ENCODE data around the gene CACNA2D2. TPM values are rescaled to one million over a fixed set of nuclear protein-coding genes. Genes with fewer than 3 reads are reported as not detected.

Gene CACNA2D2
- total and polyA plus RNA-seq, 2 of the 4 experiments (the other 2 are of a cell fraction): 0.15 TPM; not detected in 1

DNA sequence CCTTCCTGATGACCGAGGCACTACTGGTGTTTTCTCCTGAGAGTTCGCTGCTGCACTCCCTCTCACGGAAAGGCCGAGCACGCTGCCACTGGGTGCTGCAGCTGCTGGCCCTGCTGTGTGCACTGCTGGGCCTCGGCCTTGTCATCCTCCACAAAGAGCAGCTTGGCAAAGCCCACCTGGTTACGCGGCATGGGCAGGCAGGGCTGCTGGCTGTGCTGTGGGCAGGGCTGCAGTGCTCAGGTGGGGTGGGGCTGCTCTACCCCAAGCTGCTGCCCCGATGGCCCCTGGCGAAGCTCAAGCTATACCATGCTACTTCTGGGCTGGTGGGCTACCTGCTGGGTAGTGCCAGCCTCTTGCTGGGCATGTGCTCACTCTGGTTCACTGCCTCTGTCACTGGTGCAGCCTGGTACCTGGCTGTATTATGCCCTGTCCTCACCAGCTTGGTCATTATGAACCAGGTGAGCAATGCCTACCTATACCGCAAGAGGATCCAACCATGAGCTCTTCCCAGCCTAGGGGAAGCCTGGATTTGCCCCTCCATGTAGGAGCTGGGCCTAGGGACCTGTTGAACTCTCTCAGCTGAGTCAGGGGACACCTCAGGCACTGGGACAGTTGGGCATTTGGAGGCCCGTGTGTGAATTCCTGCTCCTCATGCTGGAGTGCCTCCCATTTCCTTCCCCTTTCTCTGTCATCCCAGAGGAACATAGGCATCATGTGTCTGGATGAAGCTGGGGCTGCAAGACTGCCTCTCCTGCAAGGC is 150.0 kb downstream of the CACNA2D2 start (continued):
- no peak for TF ChIP-seq NFE2L2 (IDR thresholded peaks at IDR 0.05; ENCODE audit: low read depth, low read length)

DNA sequence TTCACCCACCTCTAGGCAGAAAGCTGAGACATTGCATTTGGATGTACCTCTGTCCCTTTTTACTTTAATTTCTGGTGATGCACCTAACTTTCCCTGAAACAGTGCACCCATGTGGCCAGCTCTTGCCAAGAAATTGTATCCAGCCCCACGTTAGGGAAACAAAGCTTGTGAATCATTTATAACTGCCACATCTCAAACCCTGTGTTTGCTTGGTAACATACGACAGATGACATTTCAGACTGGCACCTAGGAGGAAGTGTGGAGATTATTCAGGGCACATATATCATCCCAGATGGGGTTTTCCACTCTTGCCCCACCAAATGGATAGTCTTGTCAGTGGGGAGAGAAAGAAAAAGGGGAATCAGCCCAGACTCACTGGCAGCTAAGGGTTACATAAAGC is 150.7 kb downstream of the CACNA2D2 start:
- in situ Hi-C loops (cut with MboI; ENCODE audit: low sequenced_read_pairs) (no loop called here), dilution Hi-C loops (cut with HindIII; ENCODE audit: low sequenced_read_pairs, unreplicated experiment) (no loop called here), intact Hi-C loops (cut with micrococcal nuclease) (no loop called here)
- POLR2A ChIA-PET (ENCODE audit: unreplicated experiment): interaction anchor here (0.6 to 1.0 kb wide), 2 partner anchors 16 to 88 kb away, joined by 3 read pairs; no protein-coding TSS in a partner anchor
- H3K23ac ChIP-seq (ENCODE audit: low read depth, low read length): no peak overlapping the region
- H3K27ac ChIP-seq (ENCODE audit: insufficient read depth, low read length): no peak overlapping the region
- CTCF ChIA-PET: interaction anchor here (0.8 kb wide), 1 partner anchor 9 kb away, joined by 3 read pairs; no protein-coding TSS in a partner anchor
- no peak overlapping the region for H3K4me3 ChIP-seq (ENCODE audit: insufficient read depth, low read depth, low read length)
- H3K36me3 ChIP-seq (ENCODE audit: control insufficient read depth, insufficient read depth, low read length): peaks cover 46% of the 10 kb centered on the region
- no peaks in the 10 kb centered on the region for H3K27me3 ChIP-seq (ENCODE audit: control insufficient read depth, insufficient read depth, low read length)
- H3K79me1 ChIP-seq (ENCODE audit: low read depth in 1 of 2, low read length in 2 of 2): peaks cover 23 to 68% of the 10 kb centered on the region in 2 experiments
- ATAC-seq (ENCODE audit: low read depth) (no peak), DNase-seq (peak; percentile 29)
- peaks cover 13% of the 10 kb centered on the region; the same call in 1 of the 2 replicates for H3K9me1 ChIP-seq (ENCODE audit: insufficient read depth, low read length)
- H2BK5ac ChIP-seq (ENCODE audit: low read depth, low read length, poor library complexity, severe bottlenecking): no peak overlapping the region
- H2BK20ac ChIP-seq (ENCODE audit: low read depth, low read length): no peak overlapping the region
- H4K20me1 ChIP-seq (ENCODE audit: insufficient read depth, low read length): peaks cover 41% of the 10 kb centered on the region
- H3K56ac ChIP-seq (ENCODE audit: extremely low read depth, insufficient read depth, low read length): no peak overlapping the region
- H3K4me1 ChIP-seq (ENCODE audit: control insufficient read depth, insufficient read depth, low read length): peaks cover 29% of the 10 kb centered on the region
- H2AK9ac ChIP-seq (replicated peaks; ENCODE audit: low read depth, low read length, poor library complexity): no peak overlapping the region
- H4K91ac ChIP-seq (ENCODE audit: insufficient read depth, low read depth, low read length): no peak overlapping the region
- H3K14ac ChIP-seq (replicated peaks; ENCODE audit: low read depth, low read length): no peak overlapping the region
- H3K9ac ChIP-seq (ENCODE audit: low read depth, low read length): no peak overlapping the region
- no peak overlapping the region for H2BK120ac ChIP-seq (ENCODE audit: low read depth, low read length)
- H4K5ac ChIP-seq (ENCODE audit: low read depth, low read length): no peak overlapping the region
- BruUV-seq (replicated peaks): no TSS peak
- no CpG with 5 or more reads among the region's 2 CpGs for WGBS, 2 experiments (ENCODE audit: extremely low coverage in 2 of 2, insufficient read length in 1 of 2)
- no peak overlapping the region for H3K4ac ChIP-seq (ENCODE audit: low read depth, low read length)
- no peak overlapping the region for H3K18ac ChIP-seq (ENCODE audit: low read depth, low read length)
- no peak overlapping the region for H2AK5ac ChIP-seq (ENCODE audit: low read depth, low read length)
- H2AFZ ChIP-seq (replicated peaks; ENCODE audit: low read length, poor library complexity): no peak overlapping the region
- no peak for TF ChIP-seq FOS (IDR thresholded peaks at IDR 0.05; ENCODE audit: low read depth, low read length)
- TF ChIP-seq NFE2L2 (IDR thresholded peaks at IDR 0.05; ENCODE audit: low read depth, low read length): no peak
- TF ChIP-seq RFX5 (IDR thresholded peaks at IDR 0.05; ENCODE audit: low read depth, low read length): no peak
- peak; percentile 50 for TF ChIP-seq CEBPB (IDR thresholded peaks at IDR 0.05; ENCODE audit: low read depth, low read length)
- TF ChIP-seq, protein P1, sequence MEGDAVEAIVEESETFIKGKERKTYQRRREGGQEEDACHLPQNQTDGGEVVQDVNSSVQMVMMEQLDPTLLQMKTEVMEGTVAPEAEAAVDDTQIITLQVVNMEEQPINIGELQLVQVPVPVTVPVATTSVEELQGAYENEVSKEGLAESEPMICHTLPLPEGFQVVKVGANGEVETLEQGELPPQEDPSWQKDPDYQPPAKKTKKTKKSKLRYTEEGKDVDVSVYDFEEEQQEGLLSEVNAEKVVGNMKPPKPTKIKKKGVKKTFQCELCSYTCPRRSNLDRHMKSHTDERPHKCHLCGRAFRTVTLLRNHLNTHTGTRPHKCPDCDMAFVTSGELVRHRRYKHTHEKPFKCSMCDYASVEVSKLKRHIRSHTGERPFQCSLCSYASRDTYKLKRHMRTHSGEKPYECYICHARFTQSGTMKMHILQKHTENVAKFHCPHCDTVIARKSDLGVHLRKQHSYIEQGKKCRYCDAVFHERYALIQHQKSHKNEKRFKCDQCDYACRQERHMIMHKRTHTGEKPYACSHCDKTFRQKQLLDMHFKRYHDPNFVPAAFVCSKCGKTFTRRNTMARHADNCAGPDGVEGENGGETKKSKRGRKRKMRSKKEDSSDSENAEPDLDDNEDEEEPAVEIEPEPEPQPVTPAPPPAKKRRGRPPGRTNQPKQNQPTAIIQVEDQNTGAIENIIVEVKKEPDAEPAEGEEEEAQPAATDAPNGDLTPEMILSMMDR (conservative IDR thresholded peaks at IDR 0.05; ENCODE audit: low read depth, low read length): peak; percentile 31; the same call in 1 of the 2 replicates
- peak; percentile 16; the same call in 1 of the 2 replicates for TF ChIP-seq RAD21 (IDR thresholded peaks at IDR 0.05; ENCODE audit: low read length)
- peak; percentile 4; the same call in 1 of the 2 replicates for TF ChIP-seq SMC3 (IDR thresholded peaks at IDR 0.05; ENCODE audit: low read depth, low read length)
- no peak overlapping the region for H3K4me2 ChIP-seq (ENCODE audit: low read depth, low read length)
- no peak overlapping the region for H2BK15ac ChIP-seq (ENCODE audit: low read depth, low read length)
- H4K8ac ChIP-seq (ENCODE audit: low read depth in 2 of 2, low read length in 2 of 2): no peak overlapping the region
- no peaks in the 10 kb centered on the region for H3K9me3 ChIP-seq (ENCODE audit: control insufficient read depth, insufficient read depth, low read length)
